Ammon's horn (tissue), 1 donor: ENCODE measurements around the gene CTU1.

ENCODE experiments used
- DNase-seq: peaks from one replicate; pipeline ENCODE4 v3.0.0-alpha.2; 2016; ENCODE audit warnings: low spot score

Gene CTU1

DNA sequence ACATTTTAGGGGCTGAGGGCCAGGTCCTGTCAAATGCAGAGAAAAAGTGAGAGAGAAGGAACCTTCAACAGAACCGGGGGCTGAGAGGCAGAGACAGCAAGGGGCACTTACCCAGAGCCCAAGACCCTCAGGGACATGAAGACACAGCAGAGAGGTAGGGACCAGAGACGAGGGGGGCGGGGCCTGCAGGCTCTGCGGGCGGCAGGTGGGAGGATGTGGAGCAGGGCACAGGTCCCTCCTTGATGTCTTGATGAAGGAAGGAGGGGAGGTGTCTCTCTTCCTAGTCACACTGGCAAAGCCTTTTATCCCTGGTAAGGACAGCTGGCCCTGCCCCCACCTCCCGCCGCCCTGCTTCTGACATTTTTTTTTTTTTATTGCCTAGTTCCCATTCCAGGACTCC, 25.6 kb downstream of the CTU1 start, which contains the start of gene KLK14:
KLK14 (minus strand) TSS at position 277 of the 400 bp plus-strand sequence; CDS start at position 4, 273 bp downstream.
- DNase-seq, result no peak

DNA sequence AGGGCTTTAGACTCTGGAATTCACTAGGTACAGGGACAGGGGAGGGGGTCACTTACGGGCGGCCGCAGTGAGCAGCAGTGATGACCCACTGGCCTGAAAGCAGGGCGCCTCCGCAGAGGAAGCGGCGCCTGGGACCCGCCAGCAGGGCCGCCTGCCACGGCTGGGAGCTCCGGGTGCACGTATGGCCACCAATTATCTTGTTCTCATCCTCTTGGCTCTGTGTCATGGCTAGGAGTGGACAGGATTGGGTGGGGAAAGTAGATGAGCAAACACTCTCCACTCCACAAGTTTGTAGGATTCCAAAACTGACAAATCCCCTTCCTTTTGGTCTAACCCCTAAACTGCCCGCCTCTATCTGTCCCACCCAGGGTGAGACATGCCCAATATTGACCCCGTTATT, 26.7 kb downstream of the CTU1 start:
- DNase-seq, result no peak

DNA sequence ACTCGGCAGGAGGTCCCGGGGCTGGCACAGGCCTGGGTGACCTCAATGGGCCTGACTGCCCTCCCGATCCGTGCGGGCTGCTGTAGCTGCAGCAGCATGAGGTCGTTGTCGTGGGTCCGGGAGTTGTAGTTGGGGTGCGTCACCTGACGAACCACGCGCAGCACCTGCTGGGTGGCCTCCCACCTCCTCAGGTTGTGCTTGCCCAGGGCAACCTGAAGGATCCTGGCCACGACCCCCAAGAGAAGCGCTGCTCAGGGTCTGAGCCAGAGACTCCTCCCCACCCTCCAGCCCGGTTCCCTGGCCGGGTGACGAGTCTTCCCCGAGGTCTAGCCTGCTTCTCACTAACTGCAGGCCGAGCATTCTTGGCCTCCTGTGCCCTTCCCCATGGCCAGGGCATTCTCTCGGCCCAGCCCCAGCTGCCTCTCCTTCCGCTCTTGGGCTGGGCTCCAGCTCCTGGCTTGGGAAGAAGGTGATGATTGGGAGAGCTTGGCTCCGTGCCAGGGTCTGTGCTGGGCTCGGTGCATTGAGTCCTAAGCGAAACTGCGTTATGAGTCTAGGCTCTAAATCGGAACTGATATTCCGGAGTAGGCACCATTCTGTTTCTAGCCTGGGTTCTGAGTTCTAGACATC, 28.6 kb downstream of the CTU1 start:
- no peak for DNase-seq

DNA sequence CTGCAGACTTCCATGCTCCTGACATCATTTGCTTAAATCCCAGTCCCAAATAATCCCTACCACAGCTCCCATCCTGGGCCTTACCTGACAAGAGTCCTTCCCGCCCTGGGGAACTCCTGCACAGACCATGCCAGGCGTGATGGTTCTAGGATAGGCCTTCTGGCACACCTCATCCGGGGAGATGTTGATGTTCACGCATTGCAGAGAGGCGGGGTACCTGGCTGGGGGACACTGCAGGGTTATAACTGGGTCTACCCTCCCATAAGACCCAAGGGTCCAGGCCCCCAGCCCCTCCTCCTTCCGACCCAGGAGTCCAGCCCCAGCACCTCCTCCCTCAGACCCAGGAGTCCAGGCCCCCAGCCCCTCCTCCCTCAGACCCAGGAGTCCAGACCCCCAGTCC, 29.5 kb downstream of the CTU1 start:
- DNase-seq, result no peak

DNA sequence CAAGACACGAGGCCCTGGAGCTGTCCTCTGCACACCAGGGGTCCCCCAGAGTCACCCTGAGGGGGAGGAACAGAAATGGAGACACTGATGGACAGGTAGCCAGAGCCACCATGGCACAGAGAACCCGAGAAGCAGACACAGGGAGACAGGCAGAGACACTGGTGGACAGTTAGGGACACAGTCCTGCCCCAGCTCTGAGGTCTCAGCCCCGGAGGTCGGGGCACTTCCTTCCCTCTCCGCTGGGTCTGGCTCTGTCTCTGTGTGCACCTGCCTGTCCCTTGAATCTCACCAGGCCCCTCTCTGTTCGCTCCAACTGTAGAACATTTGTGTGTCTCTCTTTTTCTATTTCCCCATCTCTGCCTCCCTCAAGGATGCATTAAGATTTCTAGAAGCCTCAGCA, 30.1 kb downstream of the CTU1 start:
- no peak for DNase-seq

DNA sequence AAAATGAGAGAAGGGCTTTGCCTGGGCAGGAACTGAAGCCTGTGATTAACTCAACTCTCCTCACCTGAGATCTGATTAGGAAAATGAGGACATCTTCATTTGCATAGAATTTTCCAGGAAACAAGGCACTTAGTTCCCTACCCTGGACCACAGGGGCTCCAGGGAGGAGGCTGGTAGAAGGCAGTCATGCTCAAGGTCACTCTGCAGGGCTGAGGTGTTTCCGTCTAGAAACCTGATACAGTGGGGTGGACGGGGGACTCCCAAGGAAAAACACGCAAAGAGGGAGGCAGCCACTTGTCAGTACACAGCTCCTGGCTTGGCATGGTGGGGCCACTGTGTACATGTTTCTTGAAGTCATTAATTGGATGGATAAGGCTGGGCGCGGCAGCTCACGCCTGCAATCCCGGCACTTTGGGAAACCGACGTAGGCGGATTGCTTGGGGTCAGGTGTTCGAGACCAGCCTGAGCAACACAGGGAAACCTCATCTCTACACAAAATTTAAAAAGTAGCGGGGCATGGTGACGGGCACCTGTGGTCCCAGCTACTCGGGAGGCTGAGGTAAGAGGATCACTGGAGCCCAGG, 31.5 kb downstream of the CTU1 start:
- no peak for DNase-seq

DNA sequence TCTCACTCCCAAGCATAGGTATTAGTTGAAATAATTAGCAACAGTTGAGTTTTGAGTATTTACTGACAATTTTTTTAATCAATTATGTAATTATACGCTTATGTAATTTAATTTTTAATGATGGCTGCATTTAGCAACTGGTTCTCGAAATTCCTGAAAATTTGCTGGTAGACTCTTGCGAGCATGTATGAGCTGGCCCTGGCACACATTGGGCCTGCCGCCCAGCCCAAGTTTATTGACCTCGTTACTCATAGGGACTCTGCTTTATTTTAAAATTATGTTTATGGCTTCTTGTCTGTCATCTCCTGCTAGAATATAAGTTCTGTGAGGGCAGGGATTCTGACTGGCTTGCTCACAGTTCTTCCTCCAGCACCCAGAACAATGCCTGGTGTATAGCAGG, 32.2 kb downstream of the CTU1 start:
- no peak for DNase-seq

DNA sequence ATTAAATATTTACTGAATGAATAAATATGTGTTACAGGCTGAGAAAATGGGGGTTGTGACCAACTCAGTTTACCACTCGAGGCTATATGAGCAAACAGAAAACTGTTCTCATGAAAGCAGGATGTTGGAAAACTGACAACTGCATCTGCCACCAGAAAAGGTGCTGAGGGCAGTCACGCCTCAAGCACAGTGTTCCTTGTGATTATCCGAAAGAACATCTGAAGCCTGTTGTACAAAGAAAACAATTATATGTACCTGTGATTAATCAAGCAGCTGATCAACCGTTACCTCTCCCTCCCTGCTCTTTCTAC, 37.2 kb downstream of the CTU1 start:
- DNase-seq, result no peak

DNA sequence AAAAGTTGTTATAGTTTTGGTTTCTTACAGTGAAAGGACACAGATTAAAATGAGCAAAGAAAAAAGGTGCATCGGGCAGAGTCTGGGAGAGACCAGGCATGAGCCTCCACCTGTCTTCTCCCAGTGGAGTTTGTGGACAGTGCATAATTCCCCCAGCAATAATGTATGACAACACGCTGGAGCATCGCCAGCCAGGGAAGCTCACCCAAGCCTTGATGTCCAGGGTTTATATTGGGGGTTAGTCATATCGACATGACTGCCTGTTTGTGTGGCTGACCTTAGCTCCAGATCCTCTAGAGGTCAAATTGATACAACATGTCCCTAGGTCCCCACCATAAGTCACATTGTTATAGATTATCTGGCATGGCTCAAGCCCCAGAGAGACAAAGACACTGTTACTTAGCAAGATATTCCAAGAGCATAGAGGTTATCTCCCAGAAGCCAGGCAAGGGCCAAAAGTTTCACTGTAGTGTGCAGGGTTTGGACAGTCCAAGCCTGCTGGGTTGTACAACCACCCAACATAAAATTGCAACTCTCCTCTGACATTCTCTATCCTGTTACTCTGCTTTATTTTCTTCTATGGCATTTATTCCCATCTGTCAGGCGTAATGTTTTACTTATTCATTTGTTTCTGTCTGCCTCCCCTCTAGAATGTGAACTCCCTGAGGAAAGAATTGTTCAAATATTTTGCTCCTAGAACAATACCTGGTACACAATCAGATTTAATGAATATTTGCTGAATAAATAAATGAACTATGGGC, 37.7 kb downstream of the CTU1 start:
- no peak for DNase-seq

DNA sequence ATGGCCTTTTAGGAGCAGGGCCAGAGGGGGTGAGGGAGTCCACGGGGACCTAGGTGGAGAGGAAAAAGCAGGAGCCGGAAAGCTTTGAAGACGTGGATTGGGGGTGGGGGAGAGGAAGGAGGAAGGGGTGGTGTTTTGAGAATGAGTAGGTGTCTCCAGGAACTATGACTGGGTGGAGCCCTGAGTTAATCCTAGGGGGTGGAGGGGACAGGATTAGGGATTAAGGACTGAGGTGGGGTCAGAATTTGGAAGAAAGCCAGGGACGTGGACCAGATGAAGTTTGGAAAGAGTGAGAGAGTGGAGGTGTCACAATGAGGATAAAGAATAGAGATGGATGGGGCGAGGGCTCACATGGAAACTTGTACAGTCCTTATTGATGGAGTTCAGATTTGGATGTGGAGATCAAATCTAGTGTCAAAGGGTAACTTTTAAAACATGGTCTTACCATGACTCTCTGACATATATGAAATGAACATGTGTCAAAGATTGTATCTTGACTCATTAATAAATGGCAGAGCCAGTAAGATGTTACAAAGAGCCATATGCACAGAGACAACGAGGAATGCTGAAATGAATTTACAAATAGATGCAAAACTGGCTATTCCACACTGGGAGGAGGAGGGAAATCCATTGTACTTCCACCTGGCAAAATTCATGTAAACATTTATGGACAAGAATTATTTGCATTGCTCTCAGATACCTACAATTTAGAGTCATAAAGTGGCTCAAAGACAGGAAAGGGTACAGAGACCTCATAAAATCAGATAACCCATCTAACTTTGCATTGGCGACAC, 41.6 kb downstream of the CTU1 start:
- DNase-seq, result no peak

DNA sequence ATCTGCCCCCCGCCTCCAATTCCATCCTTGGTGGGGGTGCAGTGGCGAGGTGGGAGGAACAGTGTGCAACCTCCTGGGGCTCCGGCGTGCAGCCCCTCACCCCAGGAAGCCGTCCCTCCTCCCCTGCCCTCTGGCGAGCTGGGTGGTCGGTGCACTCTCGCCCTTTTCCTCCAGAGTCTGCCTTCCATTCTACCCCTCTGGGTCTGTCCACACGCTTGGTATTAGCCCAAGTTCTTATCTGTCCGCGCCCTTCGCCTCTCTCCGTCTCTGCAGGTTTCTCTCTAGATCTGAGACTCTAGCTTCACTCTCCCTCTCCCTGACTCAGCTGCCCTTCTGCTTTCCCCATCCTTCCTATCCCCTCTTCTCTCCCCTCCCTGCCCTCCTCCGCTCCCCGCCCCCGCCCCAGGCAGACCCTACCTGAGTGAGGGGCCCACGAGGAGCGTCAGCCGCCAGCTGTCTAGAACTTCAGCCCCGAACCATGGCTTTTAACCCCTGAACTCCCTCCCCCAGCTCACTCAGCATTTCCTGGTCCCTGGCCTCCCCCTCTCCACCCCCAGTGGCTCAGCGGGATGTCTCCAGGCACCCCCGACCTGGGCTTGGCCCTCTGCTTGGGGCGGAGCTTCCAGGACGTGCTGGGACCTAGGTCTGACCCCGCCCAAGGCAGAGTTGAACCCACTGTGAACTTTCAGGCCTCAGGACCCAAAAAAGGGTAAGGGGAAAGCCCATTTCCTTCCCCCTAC, 42.8 kb downstream of the CTU1 start:
- no peak for DNase-seq

DNA sequence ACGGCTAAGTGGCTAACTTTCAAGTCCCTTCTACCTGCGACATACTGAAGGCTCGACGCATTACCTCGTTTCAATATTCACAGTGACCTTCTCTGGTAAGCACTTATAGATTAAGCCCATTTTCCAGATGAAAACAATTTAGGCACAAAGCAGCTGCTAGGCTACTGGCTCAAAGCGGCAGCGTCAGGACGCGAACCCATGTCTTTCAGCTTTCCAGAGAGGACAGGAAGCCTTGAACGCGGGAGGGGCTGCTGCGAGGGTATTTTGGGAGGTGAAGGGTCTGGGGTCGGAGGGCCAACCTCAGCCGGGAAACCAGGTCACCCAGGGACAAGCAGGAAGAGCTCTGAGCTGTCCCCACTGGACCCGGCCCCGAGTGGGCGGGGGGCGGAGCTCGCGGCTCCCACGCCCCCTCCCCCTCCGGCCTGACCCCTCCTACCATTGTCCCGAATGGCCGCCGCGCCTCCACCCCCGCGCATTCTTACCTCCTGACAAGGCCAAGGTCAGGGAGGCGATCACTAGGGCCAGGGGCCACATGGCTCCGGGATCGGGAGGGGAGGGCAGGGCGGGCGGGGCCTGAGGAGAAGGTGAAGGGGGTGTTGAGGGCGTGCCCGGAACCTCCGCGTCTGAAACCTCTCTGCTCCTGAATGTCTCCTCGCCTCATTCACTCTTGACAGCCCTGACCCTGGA, 43.5 kb downstream of the CTU1 start, which contains the start of gene KLK13:
KLK13 (minus strand) TSS at position 559 of the 687 bp plus-strand sequence; CDS start at position 534, 25 bp downstream.
- no peak for DNase-seq

DNA sequence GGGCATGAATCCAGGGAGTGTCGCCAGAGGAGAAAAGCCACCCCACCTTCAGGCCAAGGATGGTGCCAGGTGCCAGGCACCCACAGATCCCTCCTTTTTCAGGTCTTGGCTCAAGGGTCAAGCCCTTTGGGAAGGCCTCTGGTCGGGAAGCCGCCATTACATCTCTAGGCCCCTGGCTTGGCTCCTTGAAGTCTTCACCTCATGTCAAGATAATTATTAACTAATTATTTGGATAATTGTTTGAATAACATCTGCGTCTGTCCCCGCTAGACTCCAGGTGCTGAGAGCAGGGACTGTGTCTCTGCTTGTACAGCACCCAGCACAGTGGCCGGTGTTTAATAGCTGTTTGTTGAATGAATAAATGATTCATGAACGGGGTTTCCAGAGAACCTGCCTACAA, 44.5 kb downstream of the CTU1 start:
- DNase-seq, result no peak

DNA sequence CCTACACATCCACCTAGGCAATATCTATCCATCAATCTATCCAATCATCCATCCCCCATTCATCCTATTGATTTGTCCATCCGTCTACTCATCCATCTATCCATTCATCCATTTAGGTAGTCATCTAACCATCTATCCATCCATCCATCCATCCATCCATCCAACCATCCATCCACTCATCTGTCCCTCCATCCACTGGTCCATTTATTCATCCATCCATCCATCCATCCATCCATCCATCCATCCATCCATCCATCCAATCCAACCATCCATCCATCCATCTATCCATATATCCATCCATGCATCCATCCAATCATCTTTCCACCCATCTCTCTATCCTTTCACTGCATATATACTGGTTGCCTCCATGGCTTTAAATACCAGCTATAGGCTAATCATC, 47.2 kb downstream of the CTU1 start:
- no peak for DNase-seq

DNA sequence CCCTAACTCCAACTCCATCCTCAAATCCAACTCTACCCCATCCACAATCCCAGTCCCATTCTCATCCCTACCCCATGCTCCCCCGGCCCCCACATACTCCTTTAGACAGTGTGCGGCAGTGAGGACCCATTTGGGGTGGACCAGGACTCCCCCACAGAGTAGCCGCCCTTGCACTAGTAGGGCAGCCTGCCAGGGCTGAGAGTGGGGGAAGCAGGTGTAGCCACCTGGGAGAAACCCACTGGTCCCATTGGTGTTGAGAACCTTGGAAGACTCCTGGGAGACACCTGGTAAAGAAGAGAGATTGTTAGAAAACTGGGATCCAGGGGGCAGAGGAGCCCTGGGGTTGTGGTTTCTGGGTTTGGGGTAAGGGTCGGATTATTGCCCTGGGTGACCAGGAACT, 47.9 kb downstream of the CTU1 start:
- no peak for DNase-seq

DNA sequence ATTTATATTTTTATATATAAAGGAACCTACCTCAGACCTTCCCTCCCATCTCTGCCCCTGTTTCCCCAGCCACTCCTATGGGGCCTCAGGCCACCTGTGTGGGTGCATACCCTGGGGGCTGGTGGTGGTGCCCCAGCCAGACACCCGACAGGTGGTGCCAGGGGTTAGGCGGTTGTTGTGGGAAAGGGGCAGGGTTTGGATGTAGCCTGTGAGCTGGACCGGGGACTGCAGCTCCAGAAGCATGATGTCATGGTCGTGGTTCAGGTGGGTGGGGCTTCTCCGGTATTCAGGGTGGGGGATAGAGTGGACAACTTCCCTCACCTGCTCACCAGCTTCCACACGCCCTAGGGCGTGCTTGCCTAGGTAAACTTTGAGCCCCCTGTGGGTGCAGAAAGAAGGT, 48.5 kb downstream of the CTU1 start:
- DNase-seq, result no peak

DNA sequence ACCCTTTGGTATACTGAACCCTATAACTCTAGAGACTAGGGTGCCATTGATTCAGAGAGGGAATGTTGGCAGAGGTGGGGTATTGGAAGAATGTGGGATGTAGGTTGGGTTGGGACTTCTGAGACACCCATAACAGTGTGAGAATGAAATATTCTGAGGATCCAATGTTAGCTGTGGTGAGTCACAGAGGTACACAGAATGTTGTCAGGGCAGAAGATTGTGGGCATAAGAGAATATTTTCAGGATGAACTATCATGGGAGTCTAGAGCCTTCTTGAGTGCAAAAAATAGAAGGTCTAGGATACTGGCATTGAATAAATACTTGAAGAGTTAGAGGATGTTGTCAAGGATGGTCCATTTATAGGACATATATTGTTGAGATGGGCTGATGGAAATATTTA, 52.3 kb downstream of the CTU1 start:
- no peak for DNase-seq
